ENCODE measurements around the gene HACD1. TPM values are rescaled to one million over a fixed set of nuclear protein-coding genes. Genes with fewer than 3 reads are reported as not detected.

Gene HACD1, protein sequence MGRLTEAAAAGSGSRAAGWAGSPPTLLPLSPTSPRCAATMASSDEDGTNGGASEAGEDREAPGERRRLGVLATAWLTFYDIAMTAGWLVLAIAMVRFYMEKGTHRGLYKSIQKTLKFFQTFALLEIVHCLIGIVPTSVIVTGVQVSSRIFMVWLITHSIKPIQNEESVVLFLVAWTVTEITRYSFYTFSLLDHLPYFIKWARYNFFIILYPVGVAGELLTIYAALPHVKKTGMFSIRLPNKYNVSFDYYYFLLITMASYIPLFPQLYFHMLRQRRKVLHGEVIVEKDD
- 32.1 to 69.7 TPM (median 58.0 TPM) in 5 replicates for total RNA-seq (2022; extraction: Qiagen RNA extraction; ENCODE audit: low read depth)

DNA sequence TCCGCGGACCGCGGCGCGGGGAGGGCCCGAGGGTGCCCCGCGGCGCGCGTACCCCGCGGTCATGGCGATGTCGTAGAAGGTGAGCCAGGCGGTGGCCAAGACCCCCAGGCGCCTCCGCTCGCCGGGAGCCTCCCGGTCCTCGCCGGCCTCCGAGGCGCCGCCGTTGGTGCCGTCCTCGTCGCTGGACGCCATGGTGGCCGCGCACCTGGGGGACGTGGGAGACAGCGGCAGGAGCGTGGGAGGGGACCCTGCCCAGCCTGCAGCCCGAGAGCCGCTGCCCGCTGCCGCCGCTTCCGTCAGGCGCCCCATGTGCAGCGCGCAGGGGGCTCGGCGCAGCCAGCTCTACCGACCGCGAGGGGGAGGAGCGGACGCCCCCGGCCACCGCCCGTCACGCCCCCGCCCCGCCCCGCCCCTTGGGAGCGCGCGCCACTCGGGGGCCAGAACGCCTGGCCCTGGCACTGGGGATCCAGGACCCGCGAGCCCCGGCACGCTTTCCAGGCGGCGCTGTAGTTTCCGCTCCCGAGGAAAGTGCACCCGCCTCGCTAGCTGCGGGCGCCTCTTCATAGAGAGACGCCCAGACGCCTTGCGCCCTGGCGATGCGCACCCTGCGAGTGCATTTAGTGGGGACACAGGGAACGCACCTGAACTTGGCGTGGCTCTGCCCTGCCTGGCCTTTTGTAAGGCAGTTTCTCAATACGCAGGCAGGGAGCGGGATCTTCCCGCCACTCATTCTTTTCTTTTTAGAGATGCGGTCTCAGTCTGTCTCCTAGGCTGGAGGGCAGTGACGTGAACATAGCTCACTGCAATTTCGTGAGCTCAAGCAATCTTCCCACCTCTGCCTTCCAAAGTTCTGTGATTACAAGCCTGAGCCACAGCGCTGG lies at the start of gene HACD1:
Gene HACD1, minus strand, starts transcription at position 344 of the 881 bp plus-strand sequence. Its CDS starts 35 bp downstream, at position 309.

DNA sequence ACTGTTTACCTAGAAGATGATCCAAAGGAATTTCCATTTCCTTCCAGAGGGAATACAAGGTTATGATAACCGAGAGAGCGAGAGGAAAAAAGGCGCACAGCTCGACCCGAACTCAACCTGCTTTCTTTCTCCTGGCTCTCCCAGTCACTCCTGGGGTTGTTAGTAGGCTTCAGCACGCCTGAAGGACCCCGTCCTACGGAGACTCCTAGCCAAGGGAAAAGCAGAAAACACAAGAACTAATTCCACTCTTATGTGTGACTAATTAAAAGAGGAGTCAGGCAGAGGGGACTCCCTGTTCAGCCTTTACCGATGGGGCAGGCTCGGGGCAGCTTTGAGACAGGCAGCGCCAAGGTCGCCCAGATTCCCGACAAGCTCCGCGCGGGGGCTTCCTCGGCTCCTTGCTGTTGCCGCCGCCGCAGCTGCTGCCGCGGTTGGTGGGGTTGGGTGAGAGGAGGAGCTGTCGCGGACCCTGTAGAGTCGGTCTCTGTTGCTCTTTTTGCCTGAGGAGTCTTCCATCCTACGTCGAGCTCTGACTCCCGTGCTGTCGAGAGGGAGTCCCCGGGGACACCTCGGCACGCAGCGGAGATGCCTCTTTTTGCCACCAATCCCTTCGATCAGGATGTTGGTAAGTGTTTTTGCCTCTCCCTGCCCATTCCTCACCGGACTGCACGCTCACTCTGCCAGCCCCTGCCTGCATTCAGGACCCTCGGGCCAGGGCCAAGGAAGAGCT lies 26.7 kb upstream of the HACD1 start, which contains the start of gene STAM:
Gene STAM, plus strand, starts transcription at position 397 of the 730 bp plus-strand sequence. Its CDS starts 189 bp downstream, at position 586.

Other genes with a start within 250 kb of the HACD1 start
- 0.09 to 0.19 TPM (median 0.13 TPM) in 5 replicates for gene ST8SIA6, start 162.8 kb downstream of the HACD1 start, total RNA-seq (2022; extraction: Qiagen RNA extraction; ENCODE audit: low read depth)
- 28.0 to 31.6 TPM (median 29.8 TPM) in 5 replicates for gene STAM, start 26.8 kb upstream of the HACD1 start, total RNA-seq (2022; extraction: Qiagen RNA extraction; ENCODE audit: low read depth)
- gene TMEM236, start 134.8 kb upstream of the HACD1 start, total RNA-seq (2022; extraction: Qiagen RNA extraction; ENCODE audit: low read depth), result 0.03 to 0.12 TPM (median 0.07 TPM) in 5 replicates
- gene MRC1, start 192.0 kb upstream of the HACD1 start, total RNA-seq (2022; extraction: Qiagen RNA extraction; ENCODE audit: low read depth), result 0.02 to 0.05 TPM (median 0.03 TPM) in 4 of 5 replicates, not detected in the other

All from A549 treated with DMSO at 1 μM for 4 hours (cell line).